VCaP (cell line): ENCODE data around the gene WDFY4.

ENCODE experiments used
- H3K27ac ChIP-seq: fragments of 450-650 bp; 2 replicates; pipeline ENCODE4 v1.5.1; 2017
- TF ChIP-seq, protein P1 (sequence below): fragments of 450-650 bp; conservative IDR thresholded peaks from 2 replicates; pipeline ENCODE4 v1.5.1; 2017; ENCODE audit warnings: mild to moderate bottlenecking, moderate library complexity

The WDFY4 gene

DNA sequence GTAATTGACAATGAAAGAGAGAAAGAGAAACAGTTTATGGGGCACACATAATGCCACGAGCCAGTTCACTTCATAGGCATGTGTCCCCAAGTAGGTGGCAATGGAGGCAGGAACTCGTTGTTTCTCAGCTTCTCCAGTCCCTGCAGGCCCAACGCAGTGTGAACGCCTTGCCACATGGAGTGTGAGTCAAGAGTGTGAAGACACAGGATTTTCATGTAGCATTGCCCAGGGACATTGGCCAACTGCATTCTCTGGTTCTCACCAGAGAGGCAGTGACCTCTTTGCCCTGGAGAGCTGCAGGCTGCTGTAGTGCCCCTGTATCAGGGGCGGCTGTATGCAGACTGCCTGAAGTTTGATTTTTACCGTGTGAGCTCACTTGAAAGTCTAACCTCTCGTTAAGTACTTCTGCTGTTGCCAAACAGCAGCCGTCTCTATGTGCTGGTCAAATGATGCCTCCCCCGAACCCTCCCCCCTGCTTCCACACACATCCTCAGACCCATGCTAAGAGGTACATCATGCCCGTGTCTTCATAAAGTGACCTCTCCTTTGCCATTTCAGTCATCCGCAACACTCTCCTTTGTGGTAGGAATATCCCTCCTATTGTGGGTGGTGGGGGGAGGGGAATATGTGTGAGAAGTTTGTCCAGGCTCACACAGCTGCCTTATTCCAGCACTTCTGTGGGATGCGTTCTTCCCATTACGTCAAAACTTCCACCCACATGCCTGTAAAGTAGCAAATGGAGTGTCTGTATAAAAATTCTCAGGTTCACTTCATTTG, 242.3 kb downstream of the WDFY4 start:
- TF ChIP-seq, protein P1, sequence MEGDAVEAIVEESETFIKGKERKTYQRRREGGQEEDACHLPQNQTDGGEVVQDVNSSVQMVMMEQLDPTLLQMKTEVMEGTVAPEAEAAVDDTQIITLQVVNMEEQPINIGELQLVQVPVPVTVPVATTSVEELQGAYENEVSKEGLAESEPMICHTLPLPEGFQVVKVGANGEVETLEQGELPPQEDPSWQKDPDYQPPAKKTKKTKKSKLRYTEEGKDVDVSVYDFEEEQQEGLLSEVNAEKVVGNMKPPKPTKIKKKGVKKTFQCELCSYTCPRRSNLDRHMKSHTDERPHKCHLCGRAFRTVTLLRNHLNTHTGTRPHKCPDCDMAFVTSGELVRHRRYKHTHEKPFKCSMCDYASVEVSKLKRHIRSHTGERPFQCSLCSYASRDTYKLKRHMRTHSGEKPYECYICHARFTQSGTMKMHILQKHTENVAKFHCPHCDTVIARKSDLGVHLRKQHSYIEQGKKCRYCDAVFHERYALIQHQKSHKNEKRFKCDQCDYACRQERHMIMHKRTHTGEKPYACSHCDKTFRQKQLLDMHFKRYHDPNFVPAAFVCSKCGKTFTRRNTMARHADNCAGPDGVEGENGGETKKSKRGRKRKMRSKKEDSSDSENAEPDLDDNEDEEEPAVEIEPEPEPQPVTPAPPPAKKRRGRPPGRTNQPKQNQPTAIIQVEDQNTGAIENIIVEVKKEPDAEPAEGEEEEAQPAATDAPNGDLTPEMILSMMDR: no peak
- H3K27ac ChIP-seq: no peak overlapping the region

DNA sequence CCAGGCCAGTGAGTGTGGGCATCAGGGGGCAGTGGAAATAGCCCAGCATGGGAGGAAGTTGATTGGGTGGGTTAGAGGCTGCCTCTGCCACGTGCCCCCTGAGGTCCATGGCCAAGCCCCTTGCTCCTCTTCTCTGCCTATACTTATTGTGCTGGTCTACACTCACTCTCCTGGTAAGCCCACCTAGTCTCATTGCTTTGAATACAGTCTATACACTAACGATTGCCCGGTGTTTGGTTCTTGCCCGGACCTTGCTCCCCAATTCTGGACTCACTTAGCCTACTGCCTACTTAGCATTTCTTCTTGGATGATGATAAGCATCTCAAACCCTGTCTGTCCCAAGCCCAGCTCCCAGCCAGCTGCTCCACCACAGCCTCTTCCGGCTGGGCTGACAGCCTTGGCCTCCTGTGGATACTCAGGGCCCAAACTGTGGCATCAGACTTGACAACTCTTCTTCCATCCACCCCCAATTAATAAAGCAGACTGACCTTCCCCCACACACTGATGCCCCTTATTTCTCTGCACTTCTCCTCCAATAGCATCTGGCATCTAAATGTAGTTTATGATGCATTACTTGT, 244.8 kb downstream of the WDFY4 start:
- no peak overlapping the region for H3K27ac ChIP-seq
- TF ChIP-seq, protein P1: no peak

DNA sequence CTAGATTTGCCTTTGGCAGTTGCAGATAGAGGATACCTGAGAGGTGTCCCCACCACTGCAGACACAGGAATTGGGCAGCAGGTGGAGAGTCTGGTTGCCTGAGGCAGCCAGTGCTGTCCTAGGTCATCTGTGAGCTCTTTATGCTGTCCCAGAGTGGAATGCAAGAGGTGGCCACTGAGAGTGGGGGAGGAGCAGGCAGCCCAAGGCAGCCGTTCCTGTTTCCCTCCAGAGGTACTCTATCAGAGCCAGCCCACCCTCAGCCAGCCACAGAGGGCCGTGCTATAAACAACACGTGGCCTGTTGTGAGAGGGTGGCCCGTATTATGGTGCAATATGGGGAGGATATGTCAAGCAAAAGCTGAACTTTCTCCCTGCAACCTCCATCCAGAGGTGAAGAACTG, 246.5 kb downstream of the WDFY4 start:
- TF ChIP-seq, protein P1: no peak
- no peak overlapping the region for H3K27ac ChIP-seq

DNA sequence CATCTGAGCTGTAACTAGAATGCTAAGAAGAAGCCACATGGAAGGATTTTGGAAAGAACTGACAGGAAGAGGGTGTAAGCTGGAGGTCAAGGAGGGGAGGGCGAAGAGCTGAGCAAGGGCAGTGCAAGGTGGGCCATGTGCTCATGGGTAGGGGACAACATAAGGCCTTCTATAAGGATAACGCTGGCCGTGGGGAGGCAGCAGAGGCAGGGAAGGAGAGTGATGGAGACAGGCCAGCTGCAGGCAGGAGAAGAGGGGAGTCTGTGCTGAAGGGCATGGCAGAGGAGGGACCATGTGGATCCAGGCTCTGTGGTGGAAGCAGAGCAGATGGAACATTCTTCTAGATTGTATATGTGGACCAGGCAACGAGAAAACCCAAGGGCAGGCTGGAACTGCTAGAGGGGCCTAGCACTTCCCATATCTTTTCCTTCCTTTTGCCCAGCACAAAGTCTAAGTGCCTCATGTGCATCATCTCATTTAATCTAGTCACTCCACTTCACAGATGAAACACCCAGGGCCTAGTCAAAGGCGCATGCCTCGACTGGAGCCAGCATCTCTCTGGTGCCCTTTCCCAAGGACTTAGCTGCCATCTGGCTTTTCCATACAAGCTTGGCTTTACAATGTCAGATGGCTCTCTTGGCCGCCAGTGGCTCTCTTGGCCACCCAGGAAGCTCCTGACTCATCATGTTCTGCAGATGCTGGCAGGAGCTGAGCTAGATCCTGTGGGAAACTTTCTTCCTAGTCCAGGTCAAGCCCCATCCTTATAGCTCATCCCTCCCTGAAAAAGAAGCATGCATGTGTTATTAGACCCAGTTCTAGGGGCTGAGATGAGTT, 248.4 kb downstream of the WDFY4 start:
- TF ChIP-seq, protein P1: no peak
- no peak overlapping the region for H3K27ac ChIP-seq

DNA sequence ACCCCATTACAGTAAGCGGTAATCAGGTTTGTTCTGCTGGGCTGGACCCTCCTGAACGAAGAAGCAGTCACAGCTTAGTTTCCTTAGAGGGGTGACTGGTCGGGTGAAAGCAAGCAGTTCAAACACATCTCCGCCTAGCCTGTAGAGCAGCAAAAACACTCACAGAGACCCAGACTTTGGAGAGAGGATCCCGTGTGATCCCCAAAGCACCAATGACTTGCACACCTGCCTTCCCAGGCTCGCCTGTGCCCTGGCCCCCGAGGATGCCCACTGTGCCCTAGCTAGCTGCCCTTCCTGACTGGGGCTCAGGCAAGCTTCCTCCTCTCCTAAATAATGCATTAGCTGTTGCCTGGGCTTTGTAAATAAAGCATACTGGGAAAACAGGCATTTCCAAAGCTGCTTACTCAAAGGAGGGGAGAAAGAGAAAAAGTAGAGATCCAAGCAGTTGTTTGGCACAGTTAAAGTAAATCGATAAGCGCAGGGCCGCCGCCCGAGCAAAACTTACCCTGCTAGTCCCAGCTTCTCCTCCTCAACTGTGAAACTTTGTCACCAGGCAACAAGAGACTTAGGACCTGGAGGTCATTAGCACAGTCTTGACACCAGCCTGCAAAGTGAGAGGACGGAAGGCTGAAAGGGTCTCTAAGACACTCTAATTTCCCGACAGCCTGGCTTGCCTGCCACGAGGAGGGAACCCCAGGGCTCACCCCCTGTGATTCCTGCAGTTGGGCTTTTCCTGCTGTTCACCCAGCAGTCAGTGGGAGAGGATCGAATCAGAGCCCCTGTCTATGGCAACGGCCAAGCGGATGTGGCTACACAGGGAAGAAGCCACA, 250.2 kb downstream of the WDFY4 start:
- H3K27ac ChIP-seq: no peak overlapping the region
- TF ChIP-seq, protein P1: no peak

DNA sequence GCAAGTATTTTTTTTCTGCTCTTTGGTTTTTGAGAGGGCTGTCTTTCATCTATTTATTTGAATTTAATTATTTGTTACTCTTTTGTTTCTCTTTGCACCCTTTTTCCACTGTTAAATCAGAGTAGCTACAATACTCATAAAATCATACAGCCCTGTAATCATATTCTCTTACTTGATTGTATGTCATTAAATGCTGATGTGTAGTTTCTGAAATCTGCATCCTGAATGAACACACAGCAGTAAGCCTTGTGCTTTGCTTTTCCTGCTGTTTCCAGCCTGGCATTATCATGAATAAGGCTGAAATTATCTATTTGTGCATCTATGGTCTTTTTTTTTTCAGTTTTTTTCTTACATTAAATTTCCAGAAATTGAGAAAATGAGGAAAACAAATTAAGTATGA, 250.9 kb downstream of the WDFY4 start:
- TF ChIP-seq, protein P1: no peak
- no peak overlapping the region for H3K27ac ChIP-seq
